Stimulated activated memory B cell treated with anti-CD40 and anti-IgM and Interleukin-4, amounts not matched to agents 10 μg/mL and 1 μg/mL and 100 μg/mL, for 72 hours (primary cell): Measurements from ENCODE around the gene GBE1.

ENCODE experiments used
- ATAC-seq: fragments of 150-1000 bp; cut with Tn5 transposase; 2 replicates; pipeline ENCODE4 v1.10.0; 2021
- H3K27ac Mint-ChIP-seq: one replicate; pipeline ENCODE4 v1.8.0; 2022; ENCODE audit warnings: mild to moderate bottlenecking, mixed read lengths
- H3K27me3 Mint-ChIP-seq: one replicate; pipeline ENCODE4 v1.8.0; 2022; ENCODE audit warnings: mixed read lengths
- H3K36me3 Mint-ChIP-seq: one replicate; pipeline ENCODE4 v1.8.0; 2022; ENCODE audit warnings: mixed read lengths
- H3K4me1 Mint-ChIP-seq: one replicate; pipeline ENCODE4 v1.8.0; 2022; ENCODE audit warnings: mixed read lengths
- H3K4me3 Mint-ChIP-seq: one replicate; pipeline ENCODE4 v1.8.0; 2022; ENCODE audit warnings: mild to moderate bottlenecking, moderate library complexity, mixed read lengths
- H3K9me3 Mint-ChIP-seq: one replicate; pipeline ENCODE4 v1.8.0; 2022; ENCODE audit warnings: mixed read lengths

GBE1 gene

GRCh38 chr3:81735334-81735733 lies 26.1 kb downstream of the GBE1 start:
- Mint-ChIP-seq H3K4me1 (peaks cover 26% of the 10 kb centered on the region), H3K36me3 (peaks cover 6% of the 10 kb centered on the region), H3K4me3 (no peak overlapping the region), H3K27ac (no peak overlapping the region), H3K27me3 (no peaks in the 10 kb centered on the region), H3K9me3 (peaks cover 2% of the 10 kb centered on the region)
- ATAC-seq = no peak

GRCh38 chr3:81734742-81735141 lies 26.7 kb downstream of the GBE1 start:
- Mint-ChIP-seq H3K27me3 (no peaks in the 10 kb centered on the region), H3K27ac (no peak overlapping the region), H3K4me3 (no peak overlapping the region), H3K4me1 (peaks cover 25% of the 10 kb centered on the region), H3K9me3 (peaks cover 2% of the 10 kb centered on the region), H3K36me3 (peaks cover 6% of the 10 kb centered on the region)
- no peak for ATAC-seq

GRCh38 chr3:81732642-81733041 lies 28.8 kb downstream of the GBE1 start:
- ATAC-seq = no peak
- peaks cover 6% of the 10 kb centered on the region for H3K36me3 Mint-ChIP-seq
- peaks cover 25% of the 10 kb centered on the region for H3K4me1 Mint-ChIP-seq
- H3K9me3 Mint-ChIP-seq = peaks cover 2% of the 10 kb centered on the region
- H3K27ac Mint-ChIP-seq = no peak overlapping the region
- no peak overlapping the region for H3K4me3 Mint-ChIP-seq
- H3K27me3 Mint-ChIP-seq = no peaks in the 10 kb centered on the region

GRCh38 chr3:81728766-81729544 lies 32.5 kb downstream of the GBE1 start:
- peaks cover 2% of the 10 kb centered on the region for H3K9me3 Mint-ChIP-seq
- H3K36me3 Mint-ChIP-seq = peaks cover 6% of the 10 kb centered on the region
- no peak overlapping the region for H3K27ac Mint-ChIP-seq
- H3K4me3 Mint-ChIP-seq = no peak overlapping the region
- no peaks in the 10 kb centered on the region for H3K27me3 Mint-ChIP-seq
- H3K4me1 Mint-ChIP-seq = peaks cover 21% of the 10 kb centered on the region
- no peak for ATAC-seq

GRCh38 chr3:81726735-81727134 lies 34.7 kb downstream of the GBE1 start:
- H3K36me3 Mint-ChIP-seq = peaks cover 10% of the 10 kb centered on the region
- no peak overlapping the region for H3K27ac Mint-ChIP-seq
- peaks cover 2% of the 10 kb centered on the region for H3K9me3 Mint-ChIP-seq
- peaks cover 12% of the 10 kb centered on the region for H3K4me1 Mint-ChIP-seq
- ATAC-seq = no peak
- H3K27me3 Mint-ChIP-seq = no peaks in the 10 kb centered on the region
- H3K4me3 Mint-ChIP-seq = no peak overlapping the region

- no peaks in the 10 kb centered on the region for H3K9me3 Mint-ChIP-seq
- no peak overlapping the region for H3K27ac Mint-ChIP-seq
- peaks cover 8% of the 10 kb centered on the region for H3K4me1 Mint-ChIP-seq
- ATAC-seq = no peak
- H3K27me3 Mint-ChIP-seq = no peaks in the 10 kb centered on the region
- H3K36me3 Mint-ChIP-seq = peaks cover 6% of the 10 kb centered on the region
- H3K4me3 Mint-ChIP-seq = no peak overlapping the region
These were observed 35.3 kb downstream of the GBE1 start for GRCh38 chr3:81726132-81726531.

- no peak for ATAC-seq
- H3K27ac Mint-ChIP-seq = no peak overlapping the region
- no peaks in the 10 kb centered on the region for H3K9me3 Mint-ChIP-seq
- H3K4me1 Mint-ChIP-seq = peaks cover 8% of the 10 kb centered on the region
- peaks cover 6% of the 10 kb centered on the region for H3K36me3 Mint-ChIP-seq
- no peaks in the 10 kb centered on the region for H3K27me3 Mint-ChIP-seq
- no peak overlapping the region for H3K4me3 Mint-ChIP-seq
These were observed 37.6 kb downstream of the GBE1 start for GRCh38 chr3:81723732-81724313.

GRCh38 chr3:81718311-81718710 lies 43.1 kb downstream of the GBE1 start:
- Mint-ChIP-seq H3K27me3 (no peaks in the 10 kb centered on the region), H3K9me3 (no peaks in the 10 kb centered on the region), H3K27ac (no peak overlapping the region), H3K4me1 (peaks cover under 1% of the 10 kb centered on the region), H3K4me3 (no peak overlapping the region), H3K36me3 (peaks cover under 1% of the 10 kb centered on the region)
- ATAC-seq = no peak

- Mint-ChIP-seq H3K9me3 (peaks cover 3% of the 10 kb centered on the region), H3K4me3 (no peak overlapping the region), H3K36me3 (peaks cover 6% of the 10 kb centered on the region), H3K27me3 (no peaks in the 10 kb centered on the region), H3K27ac (no peak overlapping the region), H3K4me1 (no peaks in the 10 kb centered on the region)
- ATAC-seq = no peak
These were observed 44.5 kb downstream of the GBE1 start for GRCh38 chr3:81716870-81717509.

GRCh38 chr3:81713031-81713430 lies 48.4 kb downstream of the GBE1 start:
- H3K27me3 Mint-ChIP-seq = no peaks in the 10 kb centered on the region
- H3K4me3 Mint-ChIP-seq = no peak overlapping the region
- no peak overlapping the region for H3K27ac Mint-ChIP-seq
- no peaks in the 10 kb centered on the region for H3K4me1 Mint-ChIP-seq
- H3K36me3 Mint-ChIP-seq = peaks cover 6% of the 10 kb centered on the region
- peaks cover 3% of the 10 kb centered on the region for H3K9me3 Mint-ChIP-seq
- ATAC-seq = no peak

- no peaks in the 10 kb centered on the region for H3K27me3 Mint-ChIP-seq
- peaks cover 7% of the 10 kb centered on the region for H3K4me1 Mint-ChIP-seq
- ATAC-seq = no peak
- peaks cover 6% of the 10 kb centered on the region for H3K36me3 Mint-ChIP-seq
- no peak overlapping the region for H3K4me3 Mint-ChIP-seq
- peaks cover 3% of the 10 kb centered on the region for H3K9me3 Mint-ChIP-seq
- H3K27ac Mint-ChIP-seq = no peak overlapping the region
These were observed 51.8 kb downstream of the GBE1 start for GRCh38 chr3:81709606-81710005.

GRCh38 chr3:81707996-81708395 lies 53.4 kb downstream of the GBE1 start:
- H3K4me1 Mint-ChIP-seq = peaks cover 7% of the 10 kb centered on the region
- no peak overlapping the region for H3K4me3 Mint-ChIP-seq
- no peaks in the 10 kb centered on the region for H3K27me3 Mint-ChIP-seq
- peaks cover 2% of the 10 kb centered on the region for H3K9me3 Mint-ChIP-seq
- no peak for ATAC-seq
- peaks cover 3% of the 10 kb centered on the region for H3K36me3 Mint-ChIP-seq
- no peak overlapping the region for H3K27ac Mint-ChIP-seq

GRCh38 chr3:81702126-81702525 lies 59.3 kb downstream of the GBE1 start:
- no peak overlapping the region for H3K4me3 Mint-ChIP-seq
- H3K27ac Mint-ChIP-seq = no peak overlapping the region
- peaks cover 12% of the 10 kb centered on the region for H3K36me3 Mint-ChIP-seq
- peaks cover 7% of the 10 kb centered on the region for H3K4me1 Mint-ChIP-seq
- H3K27me3 Mint-ChIP-seq = no peaks in the 10 kb centered on the region
- H3K9me3 Mint-ChIP-seq = no peaks in the 10 kb centered on the region
- no peak for ATAC-seq

GRCh38 chr3:81699536-81700320 lies 61.7 kb downstream of the GBE1 start:
- H3K27ac Mint-ChIP-seq = no peak overlapping the region
- no peak overlapping the region for H3K4me3 Mint-ChIP-seq
- no peak for ATAC-seq
- H3K27me3 Mint-ChIP-seq = no peaks in the 10 kb centered on the region
- no peaks in the 10 kb centered on the region for H3K9me3 Mint-ChIP-seq
- H3K36me3 Mint-ChIP-seq = peaks cover 18% of the 10 kb centered on the region
- no peaks in the 10 kb centered on the region for H3K4me1 Mint-ChIP-seq

- Mint-ChIP-seq H3K9me3 (no peaks in the 10 kb centered on the region), H3K4me1 (no peaks in the 10 kb centered on the region), H3K36me3 (peaks cover 18% of the 10 kb centered on the region), H3K27me3 (no peaks in the 10 kb centered on the region), H3K4me3 (no peak overlapping the region), H3K27ac (no peak overlapping the region)
- no peak for ATAC-seq
These were observed 65.4 kb downstream of the GBE1 start for GRCh38 chr3:81696090-81696489.
